Ovary (tissue), 3 donors: Measurements from ENCODE around the gene KRTAP10-2.

Source experiments
- CTCF ChIP-seq, 3 donors: fragments of 450-650 bp in 2 of 3; fragments of 200-600 bp in 1 of 3; IDR thresholded peaks; one replicate each; pipeline versions ENCODE4 v1.5.1 to v1.8.0; 2016 to 2022; ENCODE audit warnings: antibody characterized with exemption in 3 of 3, mild to moderate bottlenecking in 1 of 3
- POLR2A ChIP-seq: fragments of 450-650 bp; IDR thresholded peaks from one replicate; pipeline ENCODE4 v1.6.1; 2017; ENCODE audit warnings: antibody characterized with exemption, mild to moderate bottlenecking, moderate library complexity
- donor health status: DM: no; HTN: no; CAD: no.

DNA sequence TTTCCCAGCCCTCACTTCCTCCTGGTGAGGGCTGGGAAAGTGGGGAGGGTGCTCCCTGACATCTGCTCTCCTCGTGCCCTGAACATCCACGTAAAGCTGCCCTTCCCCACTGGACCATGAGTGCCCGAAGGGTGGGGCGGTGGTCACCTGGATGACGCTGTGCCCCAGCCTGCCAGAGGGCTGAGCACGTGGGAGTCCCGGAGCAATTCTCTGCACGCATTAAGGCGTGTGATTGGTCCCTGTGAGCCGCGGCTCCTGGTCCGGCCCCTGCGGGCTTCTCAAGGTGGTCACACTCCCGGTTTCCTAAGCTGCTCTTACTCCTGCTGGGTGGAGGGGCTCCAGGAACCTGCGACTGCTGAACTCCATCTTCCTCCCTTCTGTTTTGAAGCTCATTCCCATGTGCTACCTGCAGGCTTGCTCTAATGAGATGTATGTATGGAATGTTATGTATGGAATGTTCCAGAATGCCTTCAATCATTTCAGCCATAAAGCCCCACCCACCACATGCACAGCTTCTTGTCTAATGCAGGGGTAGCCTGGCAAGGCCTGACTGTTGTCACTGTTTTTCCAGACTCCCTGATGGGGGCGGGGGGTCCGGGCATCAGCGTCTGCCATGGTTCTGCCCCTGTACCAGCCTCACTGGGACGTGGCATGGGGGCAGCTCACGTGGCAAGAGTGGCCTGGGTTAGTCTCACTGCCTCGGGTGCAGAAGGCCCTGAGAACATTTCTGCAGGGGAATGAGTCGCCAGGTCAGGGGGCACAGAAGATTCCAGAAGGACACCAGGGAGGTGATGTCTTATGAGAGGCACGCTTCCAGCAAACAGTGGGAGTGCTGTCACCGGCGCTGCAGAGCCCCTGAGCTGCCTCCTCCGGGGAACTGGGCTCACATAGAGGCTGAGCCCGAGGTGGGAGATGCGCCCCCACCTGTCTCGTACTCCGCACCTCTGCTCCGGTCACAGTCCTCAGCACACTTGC is 30.7 kb downstream of the KRTAP10-2 start:
- TF ChIP-seq CTCF (IDR thresholded peaks at IDR 0.05) (no peak), POLR2A (no peak)
